Measurements from ENCODE around the gene GEMIN7. TPM values are rescaled to one million over a fixed set of nuclear protein-coding genes. Genes with fewer than 3 reads are reported as not detected.

Gene GEMIN7
- total and polyA plus RNA-seq, 2 of the 13 experiments (the other 11 are each of a cell fraction or from before 2014, with no cell fraction given): 24.1 to 30.6 TPM

DNA sequence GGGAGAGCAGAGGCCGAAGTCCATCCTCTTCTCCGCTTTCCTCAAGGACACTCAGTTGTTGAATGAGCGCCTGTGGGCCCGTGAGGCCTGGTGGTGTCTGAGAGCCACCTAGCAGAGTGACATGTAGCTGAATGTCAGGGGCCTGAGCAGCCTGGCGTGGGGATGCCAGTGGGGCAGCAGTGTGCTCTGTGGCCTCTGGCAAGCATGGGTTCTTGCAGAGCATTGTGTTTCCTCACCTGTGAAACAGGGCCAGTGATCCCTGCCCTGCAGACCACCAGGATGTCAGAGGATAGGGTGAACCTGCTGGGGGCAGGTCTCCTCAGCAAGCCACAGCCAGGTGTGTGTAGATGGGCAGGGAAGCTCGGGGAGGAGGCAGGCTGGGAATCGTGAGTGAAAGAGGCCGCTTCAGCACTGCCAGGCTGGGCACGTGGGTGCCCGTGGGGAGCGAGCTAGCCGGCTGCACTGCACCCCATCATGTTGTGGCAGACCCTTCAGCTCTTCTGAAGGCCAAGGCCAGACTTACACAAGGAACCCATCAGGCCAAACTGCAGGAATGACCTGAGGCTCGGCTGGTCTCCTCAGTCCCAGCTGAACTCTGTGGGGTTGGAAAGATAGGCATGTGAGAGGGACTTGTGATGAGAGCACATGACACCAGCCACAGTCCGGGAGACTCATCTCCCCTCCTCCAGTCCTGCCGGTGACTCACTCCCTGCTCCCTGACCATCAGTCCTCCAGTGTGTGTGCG, 18.9 kb downstream of the GEMIN7 start (continued):
- TF ChIP-seq, protein P1, sequence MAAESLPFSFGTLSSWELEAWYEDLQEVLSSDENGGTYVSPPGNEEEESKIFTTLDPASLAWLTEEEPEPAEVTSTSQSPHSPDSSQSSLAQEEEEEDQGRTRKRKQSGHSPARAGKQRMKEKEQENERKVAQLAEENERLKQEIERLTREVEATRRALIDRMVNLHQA (CRISPR knock-in tag; IDR thresholded peaks at IDR 0.05): no peak
- TF ChIP-seq, protein P2, sequence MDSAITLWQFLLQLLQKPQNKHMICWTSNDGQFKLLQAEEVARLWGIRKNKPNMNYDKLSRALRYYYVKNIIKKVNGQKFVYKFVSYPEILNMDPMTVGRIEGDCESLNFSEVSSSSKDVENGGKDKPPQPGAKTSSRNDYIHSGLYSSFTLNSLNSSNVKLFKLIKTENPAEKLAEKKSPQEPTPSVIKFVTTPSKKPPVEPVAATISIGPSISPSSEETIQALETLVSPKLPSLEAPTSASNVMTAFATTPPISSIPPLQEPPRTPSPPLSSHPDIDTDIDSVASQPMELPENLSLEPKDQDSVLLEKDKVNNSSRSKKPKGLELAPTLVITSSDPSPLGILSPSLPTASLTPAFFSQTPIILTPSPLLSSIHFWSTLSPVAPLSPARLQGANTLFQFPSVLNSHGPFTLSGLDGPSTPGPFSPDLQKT (CRISPR knock-in tag; IDR thresholded peaks at IDR 0.05; ENCODE audit: borderline replicate concordance): no peak
- TF ChIP-seq TOPORS (CRISPR knock-in tag; IDR thresholded peaks at IDR 0.05) (no peak), MYC (CRISPR knock-in tag; IDR thresholded peaks at IDR 0.05; ENCODE audit: borderline replicate concordance) (peak; percentile 80), CREB1 (IDR thresholded peaks at IDR 0.05) (no peak; the same call in 1 of the 2 replicates), CREB1 (CRISPR knock-in tag; IDR thresholded peaks at IDR 0.05) (no peak), MIER2 (CRISPR knock-in tag; IDR thresholded peaks at IDR 0.05) (no peak), NR3C1 (CRISPR knock-in tag; IDR thresholded peaks at IDR 0.05) (no peak), JUN (CRISPR knock-in tag; IDR thresholded peaks at IDR 0.05) (peak; percentile 83; the same call in 1 of the 2 replicates), SOX13 (IDR thresholded peaks at IDR 0.05) (no peak), SOX13 (CRISPR knock-in tag; conservative IDR thresholded peaks at IDR 0.05 in 1 of 2, IDR thresholded peaks at IDR 0.05 in 1 of 2) (peak in 1 of 2 experiments; percentile 19; a peak in 1 of 4 replicates), TBX2 (CRISPR knock-in tag; IDR thresholded peaks at IDR 0.05; ENCODE audit: borderline replicate concordance) (no peak), ZNF777 (CRISPR knock-in tag; IDR thresholded peaks at IDR 0.05) (no peak), DNMT3B (CRISPR knock-in tag; conservative IDR thresholded peaks at IDR 0.05) (no peak), RAD21 (CRISPR knock-in tag; IDR thresholded peaks at IDR 0.05) (peak; percentile 14; the same call in 1 of the 2 replicates), AGO1 (IDR thresholded peaks at IDR 0.05; ENCODE audit: low read depth, low read length, poor library complexity, severe bottlenecking) (no peak), ZNF605 (CRISPR knock-in tag; IDR thresholded peaks at IDR 0.05) (no peak), ONECUT2 (CRISPR knock-in tag; IDR thresholded peaks at IDR 0.05) (no peak), FIP1L1 (IDR thresholded peaks at IDR 0.05; ENCODE audit: borderline replicate concordance, insufficient read depth, low read depth, low read length) (no peak), SP1 (IDR thresholded peaks at IDR 0.05) (no peak), SP1 (CRISPR knock-in tag; IDR thresholded peaks at IDR 0.05) (no peak), SIX4 (CRISPR knock-in tag; IDR thresholded peaks at IDR 0.05) (no peak), ARHGAP35 (CRISPR knock-in tag; IDR thresholded peaks at IDR 0.05; ENCODE audit: borderline replicate concordance) (no peak)
- TF ChIP-seq, protein P3, sequence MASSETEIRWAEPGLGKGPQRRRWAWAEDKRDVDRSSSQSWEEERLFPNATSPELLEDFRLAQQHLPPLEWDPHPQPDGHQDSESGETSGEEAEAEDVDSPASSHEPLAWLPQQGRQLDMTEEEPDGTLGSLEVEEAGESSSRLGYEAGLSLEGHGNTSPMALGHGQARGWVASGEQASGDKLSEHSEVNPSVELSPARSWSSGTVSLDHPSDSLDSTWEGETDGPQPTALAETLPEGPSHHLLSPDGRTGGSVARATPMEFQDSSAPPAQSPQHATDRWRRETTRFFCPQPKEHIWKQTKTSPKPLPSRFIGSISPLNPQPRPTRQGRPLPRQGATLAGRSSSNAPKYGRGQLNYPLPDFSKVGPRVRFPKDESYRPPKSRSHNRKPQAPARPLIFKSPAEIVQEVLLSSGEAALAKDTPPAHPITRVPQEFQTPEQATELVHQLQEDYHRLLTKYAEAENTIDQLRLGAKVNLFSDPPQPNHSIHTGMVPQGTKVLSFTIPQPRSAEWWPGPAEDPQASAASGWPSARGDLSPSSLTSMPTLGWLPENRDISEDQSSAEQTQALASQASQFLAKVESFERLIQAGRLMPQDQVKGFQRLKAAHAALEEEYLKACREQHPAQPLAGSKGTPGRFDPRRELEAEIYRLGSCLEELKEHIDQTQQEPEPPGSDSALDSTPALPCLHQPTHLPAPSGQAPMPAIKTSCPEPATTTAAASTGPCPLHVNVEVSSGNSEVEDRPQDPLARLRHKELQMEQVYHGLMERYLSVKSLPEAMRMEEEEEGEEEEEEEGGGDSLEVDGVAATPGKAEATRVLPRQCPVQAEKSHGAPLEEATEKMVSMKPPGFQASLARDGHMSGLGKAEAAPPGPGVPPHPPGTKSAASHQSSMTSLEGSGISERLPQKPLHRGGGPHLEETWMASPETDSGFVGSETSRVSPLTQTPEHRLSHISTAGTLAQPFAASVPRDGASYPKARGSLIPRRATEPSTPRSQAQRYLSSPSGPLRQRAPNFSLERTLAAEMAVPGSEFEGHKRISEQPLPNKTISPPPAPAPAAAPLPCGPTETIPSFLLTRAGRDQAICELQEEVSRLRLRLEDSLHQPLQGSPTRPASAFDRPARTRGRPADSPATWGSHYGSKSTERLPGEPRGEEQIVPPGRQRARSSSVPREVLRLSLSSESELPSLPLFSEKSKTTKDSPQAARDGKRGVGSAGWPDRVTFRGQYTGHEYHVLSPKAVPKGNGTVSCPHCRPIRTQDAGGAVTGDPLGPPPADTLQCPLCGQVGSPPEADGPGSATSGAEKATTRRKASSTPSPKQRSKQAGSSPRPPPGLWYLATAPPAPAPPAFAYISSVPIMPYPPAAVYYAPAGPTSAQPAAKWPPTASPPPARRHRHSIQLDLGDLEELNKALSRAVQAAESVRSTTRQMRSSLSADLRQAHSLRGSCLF (CRISPR knock-in tag; IDR thresholded peaks at IDR 0.05; ENCODE audit: borderline replicate concordance): no peak
